HepG2 (cell line): Measurements from ENCODE around the gene CCNB2. TPM values are rescaled to one million over a fixed set of nuclear protein-coding genes. Genes with fewer than 3 reads are reported as not detected.

Experiments
- ATAC-seq: fragments of 200-7000 bp; cut with Tn5 transposase; 3 replicates; pipeline ENCODE4 v1.9.1; 2020; ENCODE audit warnings: mild to moderate bottlenecking, moderate library complexity
- BruUV-seq: library from RNA; stranded (reverse); fragments of 400-500 nt; replicated peaks from 2 replicates; lab custom pipeline; 2021; lab: Mats Ljungman, UMichigan
- CTCF ChIA-PET: fragments of 300-600 bp; formaldehyde crosslinking; extraction: SDS; loops from one replicate; lab custom pipeline; 2021; ENCODE audit warnings: low total read pairs, inconsistent platforms, low intra/inter-chr PET ratio; lab: Yijun Ruan, JAX
- POLR2A ChIA-PET: fragments of 350-600 bp; sonication (Branson Sonifier 250); formaldehyde crosslinking; loops from one replicate; lab custom pipeline; 2020; ENCODE audit warnings: antibody characterized with exemption, inconsistent platforms; lab: Yijun Ruan, JAX
- DNase-seq: peaks from one replicate; pipeline ENCODE4 v3.0.0-alpha.2; 2015; ENCODE audit warnings: low spot score
- FAIRE-seq: peaks from 3 replicates; lab custom pipeline; 2011; peaks lifted over from hg19 to GRCh38; lab: Jason Lieb, UNC
- H2AFZ ChIP-seq: one replicate; pipeline ENCODE4 v1.6.1; 2011; ENCODE audit warnings: low read length, inconsistent platforms
- H3K27ac ChIP-seq: fragments of 300-600 bp; 3 replicates; pipeline ENCODE4 v1.8.0; 2011; ENCODE audit warnings: mixed run types, mild to moderate bottlenecking, mixed read lengths, low read length, inconsistent platforms; ENCODE audit not compliant: insufficient read depth; ENCODE audit errors: extremely low read length
- H3K27me3 ChIP-seq, 2 experiments: fragments of 200-600 bp in 1 of 2; 2 replicates in 1 of 2; 3 replicates in 1 of 2; pipeline versions ENCODE4 v1.6.0 to v1.8.0; 2011; ENCODE audit warnings: low read length in 2 of 2, mild to moderate bottlenecking in 2 of 2, moderate library complexity in 2 of 2, inconsistent platforms in 1 of 2; ENCODE audit not compliant: insufficient read depth in 2 of 2, control insufficient read depth in 1 of 2
- H3K36me3 ChIP-seq, 2 experiments: fragments of 200-600 bp in 1 of 2; replicated peaks in 1 of 2; 2 replicates in 1 of 2; 3 replicates in 1 of 2; pipeline versions ENCODE4 v1.5.1 to v1.8.0; 2011; ENCODE audit warnings: low read length in 2 of 2, inconsistent platforms in 1 of 2; ENCODE audit not compliant: insufficient read depth in 2 of 2, control insufficient read depth in 1 of 2
- H3K4me1 ChIP-seq: 2 replicates; pipeline ENCODE4 v1.5.1; 2012; ENCODE audit warnings: low read length, inconsistent platforms; ENCODE audit not compliant: insufficient read depth
- H3K4me2 ChIP-seq: 2 replicates; pipeline ENCODE4 v1.6.0; 2011; ENCODE audit warnings: low read depth, low read length, inconsistent platforms
- H3K4me3 ChIP-seq, 3 experiments: fragments of 200-600 bp in 1 of 3; sonication (generic), shearing (Covaris generic) in 1 of 3; replicated peaks in 1 of 3; 2 replicates each; pipeline ENCODE4 v1.5.1; 2011 to 2016; ENCODE audit warnings: low read length in 3 of 3, inconsistent platforms in 2 of 3, low read depth in 2 of 3, mild to moderate bottlenecking in 2 of 3, control low read depth in 1 of 3, mixed read lengths in 1 of 3; ENCODE audit not compliant: insufficient read depth in 1 of 3
- H3K79me2 ChIP-seq: one replicate; pipeline ENCODE4 v1.6.1; 2011; ENCODE audit warnings: low read length, inconsistent platforms; ENCODE audit not compliant: insufficient read depth
- H3K9ac ChIP-seq: 2 replicates; pipeline ENCODE4 v1.6.0; 2011; ENCODE audit warnings: mild to moderate bottlenecking, low read depth, low read length, inconsistent platforms; ENCODE audit not compliant: insufficient read depth
- H3K9me3 ChIP-seq: 2 replicates; pipeline ENCODE4 v1.5.1; 2012; ENCODE audit warnings: mild to moderate bottlenecking, low read length
- H4K20me1 ChIP-seq: 2 replicates; pipeline ENCODE4 v1.6.0; 2011; ENCODE audit warnings: inconsistent platforms, mild to moderate bottlenecking, low read length, moderate library complexity; ENCODE audit not compliant: insufficient read depth
- AGO2 ChIP-seq: fragments of 200-400 bp; formaldehyde crosslinking; optimal IDR thresholded peaks from 2 replicates; pipeline ENCODE3; 2017; ENCODE audit warnings: mild to moderate bottlenecking, low read depth, low read length, moderate library complexity
- AKAP8 ChIP-seq: sonication (generic); formaldehyde crosslinking; IDR thresholded peaks from 2 replicates; pipeline ENCODE4 v1.5.1; 2020; ENCODE audit warnings: mild to moderate bottlenecking, missing genetic modification reagents
- ESRRA ChIP-seq: sonication (generic); formaldehyde crosslinking; IDR thresholded peaks from 2 replicates; pipeline ENCODE4 v1.5.1; 2020; ENCODE audit warnings: mild to moderate bottlenecking, low read depth, missing genetic modification reagents
- GABPA ChIP-seq, 2 experiments: IDR thresholded peaks; 2 replicates each; pipeline ENCODE4 v1.6.1; 2011 to 2016; ENCODE audit warnings: low read depth in 2 of 2, low read length in 1 of 2, missing biosample characterization in 1 of 2, missing genetic modification characterization in 1 of 2
- KLF12 ChIP-seq: sonication (generic); formaldehyde crosslinking; IDR thresholded peaks from 2 replicates; pipeline ENCODE4 v1.4.0; 2020; ENCODE audit warnings: missing genetic modification reagents, borderline replicate concordance
- MIER3 ChIP-seq: IDR thresholded peaks from 2 replicates; pipeline ENCODE4 v1.6.1; 2016; ENCODE audit warnings: missing compliant biosample characterization, borderline replicate concordance
- YEATS2 ChIP-seq: sonication (generic); formaldehyde crosslinking; IDR thresholded peaks from 2 replicates; pipeline ENCODE4 v1.4.0; 2020; ENCODE audit warnings: missing genetic modification reagents, borderline replicate concordance
- ZBTB43 ChIP-seq: sonication (generic); formaldehyde crosslinking; conservative IDR thresholded peaks from 2 replicates; pipeline ENCODE4 v1.4.0; 2020; ENCODE audit warnings: missing genetic modification reagents
- ZNF136 ChIP-seq: sonication (generic); formaldehyde crosslinking; IDR thresholded peaks from 2 replicates; pipeline ENCODE4 v1.8.1; 2022; ENCODE audit warnings: low read depth, mild to moderate bottlenecking, moderate library complexity, missing genetic modification reagents
- ZNF234 ChIP-seq: sonication (generic); formaldehyde crosslinking; conservative IDR thresholded peaks from 2 replicates; pipeline ENCODE4 v1.5.1; 2020; ENCODE audit warnings: mild to moderate bottlenecking, missing genetic modification reagents
- ZNF326 ChIP-seq: sonication (generic); formaldehyde crosslinking; IDR thresholded peaks from 2 replicates; pipeline ENCODE4 v1.4.0; 2020; ENCODE audit warnings: missing genetic modification reagents, borderline replicate concordance
- ZNF607 ChIP-seq: sonication (generic); formaldehyde crosslinking; IDR thresholded peaks from 2 replicates; pipeline ENCODE4 v1.5.1; 2020; ENCODE audit warnings: missing genetic modification reagents, mild to moderate bottlenecking, borderline replicate concordance
- WGBS: methylation state at CpG from one replicate; pipeline ENCODE4 v1.1.6; 2017; ENCODE audit warnings: low lambda C conversion rate; 5-methylcytosine and 5-hydroxymethylcytosine counted together
- in situ Hi-C: cut with HindIII; loops from 2 replicates; pipeline ENCODE4 v1.10.0; 2017; ENCODE audit warnings: low pct_unique_long_range_greater_than_20kb; ENCODE audit not compliant: extremely low pct_ligation_motif_present
- intact Hi-C: fragments of 100-400 bp; cut with micrococcal nuclease; formaldehyde crosslinking; loops from one replicate; pipeline ENCODE4 v1.10.0; 2022; ENCODE audit not compliant: unreplicated experiment
- polyA plus RNA-seq, 8 experiments: library from polyadenylated mRNA; depleted of rRNA in 3 of 8; stranded (reverse) in 7 of 8; unstranded in 1 of 8; fragments of >200 nt; fragmentation: Illumina TruSeq in 4 of 8; extraction: Trizol in 4 of 8; gene quantifications; 2 replicates each; pipeline versions ENCODE4 v1.2.1 to v1.2.3, GENCODE V29; 2011 to 2016; ENCODE audit warnings: low read depth in 4 of 8, missing spikeins in 1 of 8, mixed read lengths in 1 of 8; ENCODE audit not compliant: insufficient read depth in 1 of 8
- total RNA-seq, 5 experiments: library from RNA; depleted of rRNA; stranded (reverse); fragments of >200 nt; fragmentation: Illumina TruSeq; extraction: Trizol; gene quantifications; 2 replicates each; pipeline ENCODE4 v1.2.3, GENCODE V29; 2016; ENCODE audit warnings: low read depth in 1 of 5
- TF ChIP-seq, protein P1 (sequence below): sonication (generic); formaldehyde crosslinking; IDR thresholded peaks from 2 replicates; pipeline ENCODE4 v1.8.1; 2023; ENCODE audit warnings: mild to moderate bottlenecking, inconsistent platforms, moderate library complexity, missing genetic modification reagents, borderline replicate concordance
- TF ChIP-seq, protein P2 (sequence below): sonication (generic); formaldehyde crosslinking; conservative IDR thresholded peaks from 2 replicates; pipeline ENCODE4 v1.8.1; 2023; ENCODE audit warnings: missing genetic modification reagents
- TF ChIP-seq, protein P3 (sequence below): sonication (generic); formaldehyde crosslinking; IDR thresholded peaks from 2 replicates; pipeline ENCODE4 v1.4.0; 2020; ENCODE audit warnings: missing genetic modification reagents

Gene CCNB2
- total and polyA plus RNA-seq, 2 of the 13 experiments (the other 11 are each of a cell fraction or from before 2014, with no cell fraction given), result 43.5 to 80.9 TPM

- TF ChIP-seq, protein P1, sequence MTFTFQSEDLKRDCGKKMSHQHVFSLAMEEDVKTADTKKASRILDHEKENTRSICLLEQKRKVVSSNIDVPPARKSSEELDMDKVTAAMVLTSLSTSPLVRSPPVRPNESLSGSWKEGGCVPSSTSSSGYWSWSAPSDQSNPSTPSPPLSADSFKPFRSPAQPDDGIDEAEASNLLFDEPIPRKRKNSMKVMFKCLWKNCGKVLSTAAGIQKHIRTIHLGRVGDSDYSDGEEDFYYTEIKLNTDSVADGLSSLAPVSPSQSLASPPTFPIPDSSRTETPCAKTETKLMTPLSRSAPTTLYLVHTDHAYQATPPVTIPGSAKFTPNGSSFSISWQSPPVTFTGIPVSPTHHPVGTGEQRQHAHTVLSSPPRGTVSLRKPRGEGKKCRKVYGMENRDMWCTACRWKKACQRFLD, result no peak
- TF ChIP-seq, all 625 proteins: peak for 0
These were observed 41.9 kb upstream of the CCNB2 start (continued) for GRCh38 chr15:59063042-59063441.

- H3K4me3 ChIP-seq, result no peak overlapping the region
- no peaks in the 10 kb centered on the region for H3K79me2 ChIP-seq
- FAIRE-seq, result no peak
- POLR2A ChIA-PET, result no interaction called here
- H3K27me3 ChIP-seq, result no peaks in the 10 kb centered on the region
- H3K9me3 ChIP-seq, result no peaks in the 10 kb centered on the region
- BruUV-seq, result no TSS peak
- H3K9ac ChIP-seq, result no peak overlapping the region
- no peak overlapping the region for H3K27ac ChIP-seq
- in situ Hi-C loops, result no loop called here
- H2AFZ ChIP-seq, result no peak overlapping the region
- H3K4me1 ChIP-seq, result no peaks in the 10 kb centered on the region
- no peak overlapping the region for H3K4me2 ChIP-seq
- WGBS, result 21% methylated on average over 1 of the region's 1 CpG
- ATAC-seq, result no peak; the same call in 2 of the 3 replicates
- no peaks in the 10 kb centered on the region for H4K20me1 ChIP-seq
- peak; percentile 9 for DNase-seq
- peaks cover 12 to 49% of the 10 kb centered on the region in 2 experiments for H3K36me3 ChIP-seq
- intact Hi-C loops, result no loop called here
- CTCF ChIA-PET, result no interaction called here
- TF ChIP-seq KLF12 (no peak), YEATS2 (no peak), ZNF136 (CRISPR knock-in tag) (no peak), ZNF607 (CRISPR knock-in tag) (no peak), ESRRA (CRISPR knock-in tag) (no peak), ZBTB43 (CRISPR knock-in tag) (no peak), AKAP8 (no peak), GABPA (IDR thresholded peaks at IDR 0.05; ENCODE audit: low read depth, low read length) (no peak), GABPA (CRISPR knock-in tag; IDR thresholded peaks at IDR 0.05; ENCODE audit: low read depth) (no peak), MIER3 (CRISPR knock-in tag) (no peak), ZNF326 (CRISPR knock-in tag) (no peak), ZNF234 (CRISPR knock-in tag) (no peak), AGO2 (no peak)
- TF ChIP-seq, protein P2, sequence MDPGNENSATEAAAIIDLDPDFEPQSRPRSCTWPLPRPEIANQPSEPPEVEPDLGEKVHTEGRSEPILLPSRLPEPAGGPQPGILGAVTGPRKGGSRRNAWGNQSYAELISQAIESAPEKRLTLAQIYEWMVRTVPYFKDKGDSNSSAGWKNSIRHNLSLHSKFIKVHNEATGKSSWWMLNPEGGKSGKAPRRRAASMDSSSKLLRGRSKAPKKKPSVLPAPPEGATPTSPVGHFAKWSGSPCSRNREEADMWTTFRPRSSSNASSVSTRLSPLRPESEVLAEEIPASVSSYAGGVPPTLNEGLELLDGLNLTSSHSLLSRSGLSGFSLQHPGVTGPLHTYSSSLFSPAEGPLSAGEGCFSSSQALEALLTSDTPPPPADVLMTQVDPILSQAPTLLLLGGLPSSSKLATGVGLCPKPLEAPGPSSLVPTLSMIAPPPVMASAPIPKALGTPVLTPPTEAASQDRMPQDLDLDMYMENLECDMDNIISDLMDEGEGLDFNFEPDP, result no peak
- TF ChIP-seq, protein P3, sequence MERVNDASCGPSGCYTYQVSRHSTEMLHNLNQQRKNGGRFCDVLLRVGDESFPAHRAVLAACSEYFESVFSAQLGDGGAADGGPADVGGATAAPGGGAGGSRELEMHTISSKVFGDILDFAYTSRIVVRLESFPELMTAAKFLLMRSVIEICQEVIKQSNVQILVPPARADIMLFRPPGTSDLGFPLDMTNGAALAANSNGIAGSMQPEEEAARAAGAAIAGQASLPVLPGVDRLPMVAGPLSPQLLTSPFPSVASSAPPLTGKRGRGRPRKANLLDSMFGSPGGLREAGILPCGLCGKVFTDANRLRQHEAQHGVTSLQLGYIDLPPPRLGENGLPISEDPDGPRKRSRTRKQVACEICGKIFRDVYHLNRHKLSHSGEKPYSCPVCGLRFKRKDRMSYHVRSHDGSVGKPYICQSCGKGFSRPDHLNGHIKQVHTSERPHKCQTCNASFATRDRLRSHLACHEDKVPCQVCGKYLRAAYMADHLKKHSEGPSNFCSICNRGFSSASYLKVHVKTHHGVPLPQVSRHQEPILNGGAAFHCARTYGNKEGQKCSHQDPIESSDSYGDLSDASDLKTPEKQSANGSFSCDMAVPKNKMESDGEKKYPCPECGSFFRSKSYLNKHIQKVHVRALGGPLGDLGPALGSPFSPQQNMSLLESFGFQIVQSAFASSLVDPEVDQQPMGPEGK (CRISPR knock-in tag), result no peak
These were observed 35.5 kb upstream of the CCNB2 start for GRCh38 chr15:59069430-59069829.
